GM21529 (cell line): ENCODE results near the gene TIAM2.
"Not testable (repeated sequence)": the region's sequence is repeated elsewhere in the genome, so short reads cannot be mapped to it uniquely, and the experiment has no call there.

Experiments
- ATAC-seq: cut with Tn5 transposase; IDR thresholded peaks from one replicate; pipeline ENCODE4 v1.9.1; 2021; ENCODE audit not compliant: unreplicated experiment

The TIAM2 gene

DNA sequence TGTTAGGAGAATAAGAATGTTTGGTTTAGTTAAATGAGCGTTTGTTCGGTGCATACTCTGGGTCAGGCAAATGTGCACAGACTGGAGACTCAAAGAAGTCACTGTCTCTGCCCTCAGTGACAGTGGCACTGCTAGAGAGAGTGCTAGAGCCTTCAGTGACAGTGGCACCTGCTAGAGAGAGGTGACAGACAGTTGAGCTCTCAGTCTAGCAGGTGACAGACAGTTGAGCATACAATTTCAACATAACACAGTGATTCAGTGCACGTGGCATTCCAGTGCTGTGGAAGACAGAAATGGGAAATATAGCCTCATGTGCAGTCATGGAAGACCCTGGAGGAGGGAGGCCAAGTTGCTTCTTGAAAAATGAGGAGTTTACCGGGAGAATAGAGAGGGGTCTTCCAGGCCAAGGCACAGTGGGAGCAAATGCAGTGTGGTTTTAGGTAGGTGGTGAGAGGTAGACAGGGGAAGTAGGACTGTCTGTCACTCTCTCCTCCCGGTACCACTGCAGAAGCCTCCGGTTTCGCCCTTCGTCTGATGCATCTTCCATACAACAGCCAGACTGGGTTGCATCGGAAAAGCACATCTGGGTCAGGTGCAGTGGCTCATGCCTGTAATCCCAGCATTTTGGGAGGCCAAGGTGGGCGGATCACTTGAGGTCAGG, 160.8 kb downstream of the TIAM2 start:
- no peak for ATAC-seq

DNA sequence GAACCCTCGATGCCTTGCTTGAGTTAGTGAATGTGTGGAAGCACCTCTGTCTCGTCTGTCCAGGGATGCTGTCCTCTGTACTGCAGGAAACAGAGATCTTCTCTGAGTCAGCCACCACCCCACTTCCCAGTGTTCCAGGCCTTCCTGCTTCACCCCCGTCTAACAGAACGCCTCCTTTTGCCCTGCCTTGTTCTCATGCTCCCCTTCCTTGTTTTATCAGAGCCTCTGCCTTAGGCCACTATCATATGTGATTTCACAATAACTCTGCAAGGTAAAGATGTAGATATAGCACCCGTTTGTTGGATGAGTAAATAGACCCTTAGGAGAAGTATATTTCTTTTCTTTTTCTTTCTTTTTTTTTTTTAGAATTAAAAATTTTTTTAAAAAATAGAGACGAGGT, 162.0 kb downstream of the TIAM2 start:
- ATAC-seq: no peak

- peak; percentile 46 for ATAC-seq
These were observed 163.1 kb downstream of the TIAM2 start for GRCh38 chr6:155158030-155158843.

GRCh38 chr6:155162682-155163081, 167.6 kb downstream of the TIAM2 start:
- no peak for ATAC-seq

- ATAC-seq: no peak
These were observed 168.5 kb downstream of the TIAM2 start for GRCh38 chr6:155163601-155164000.

- peak; percentile 65 for ATAC-seq
These were observed 170.1 kb downstream of the TIAM2 start for GRCh38 chr6:155165029-155165710.

DNA sequence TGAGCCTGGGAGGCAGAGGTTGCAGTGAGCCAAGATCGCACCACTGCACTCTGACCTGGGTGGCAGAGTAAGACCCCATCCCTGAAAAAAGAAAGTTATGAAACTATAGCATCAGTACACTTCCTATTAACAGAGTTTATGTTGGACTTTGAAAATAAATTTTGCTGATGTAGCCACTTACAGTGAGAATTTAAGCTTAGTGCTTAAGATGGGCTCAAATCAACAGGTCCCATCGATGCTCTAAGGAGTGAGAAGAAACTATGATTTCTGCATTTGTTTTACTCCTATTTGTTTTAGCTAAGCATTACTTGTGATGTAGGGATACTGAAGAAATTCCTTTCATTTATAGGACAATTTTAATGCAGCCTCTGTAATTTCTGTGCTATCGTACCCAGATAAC, 175.4 kb downstream of the TIAM2 start:
- ATAC-seq: no peak

DNA sequence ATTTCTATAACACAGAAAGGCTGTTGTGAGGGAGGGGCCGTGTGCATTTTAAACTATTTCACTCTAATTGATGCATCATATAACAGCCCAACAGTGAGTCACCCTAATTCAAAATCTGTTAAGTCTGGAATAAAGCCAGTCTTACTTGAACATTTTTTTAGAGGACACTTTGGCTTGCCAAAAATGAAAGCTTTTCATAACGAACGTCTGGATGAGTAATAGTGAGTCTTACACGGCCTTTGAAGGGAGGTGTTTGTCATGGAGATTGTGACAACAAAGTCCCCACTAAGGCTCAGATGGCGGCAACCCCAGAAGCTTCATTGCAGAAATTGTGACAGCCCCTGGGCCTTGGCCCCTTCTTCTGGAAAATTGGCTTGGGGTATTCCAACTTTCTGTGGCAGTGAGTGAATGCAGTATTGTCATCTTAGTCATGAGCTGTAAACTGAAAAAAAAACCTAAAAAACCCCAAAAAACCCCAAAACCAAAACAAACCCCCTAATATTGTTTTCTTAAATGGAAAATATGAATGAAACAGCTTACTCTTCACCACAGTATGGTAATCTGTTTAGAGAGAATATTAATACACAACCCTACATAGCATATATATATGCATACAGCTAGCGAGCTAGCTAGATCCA, 176.1 kb downstream of the TIAM2 start:
- ATAC-seq: peak; percentile 85

- ATAC-seq: peak; percentile 12
These were observed 176.8 kb downstream of the TIAM2 start for GRCh38 chr6:155171747-155172449.

- no peak for ATAC-seq
These were observed 178.4 kb downstream of the TIAM2 start for GRCh38 chr6:155173488-155173887.

- peak; percentile 49 for ATAC-seq
These were observed 179.6 kb downstream of the TIAM2 start for GRCh38 chr6:155174576-155175211.

DNA sequence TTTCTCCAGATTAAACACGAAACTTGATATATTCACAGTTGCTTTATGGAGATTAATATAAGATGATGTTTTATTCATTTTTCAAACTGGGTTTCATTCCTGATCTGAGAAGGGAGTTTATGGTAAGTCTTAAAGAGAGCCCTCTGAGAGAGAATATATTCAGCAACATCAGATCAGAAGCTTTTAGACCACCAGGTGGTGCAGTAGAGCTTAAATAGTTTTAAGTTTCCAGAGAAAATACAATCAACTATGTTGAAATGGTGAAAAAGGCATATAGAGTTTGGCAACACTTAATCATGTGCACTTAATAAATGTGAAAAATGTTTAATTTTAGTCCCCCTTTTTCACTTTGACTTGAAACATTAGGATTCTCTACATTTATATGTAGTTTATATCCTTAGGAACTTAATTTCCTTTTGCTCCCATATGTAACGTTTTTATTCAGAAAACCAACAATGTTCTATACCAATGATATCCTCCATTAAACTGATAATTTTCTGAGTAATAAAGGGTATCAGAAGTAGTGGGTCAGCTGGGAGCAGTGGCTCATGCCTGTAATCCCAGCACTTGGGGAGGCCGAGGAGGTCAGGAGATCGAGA, 182.3 kb downstream of the TIAM2 start:
- peak; percentile 34 for ATAC-seq

DNA sequence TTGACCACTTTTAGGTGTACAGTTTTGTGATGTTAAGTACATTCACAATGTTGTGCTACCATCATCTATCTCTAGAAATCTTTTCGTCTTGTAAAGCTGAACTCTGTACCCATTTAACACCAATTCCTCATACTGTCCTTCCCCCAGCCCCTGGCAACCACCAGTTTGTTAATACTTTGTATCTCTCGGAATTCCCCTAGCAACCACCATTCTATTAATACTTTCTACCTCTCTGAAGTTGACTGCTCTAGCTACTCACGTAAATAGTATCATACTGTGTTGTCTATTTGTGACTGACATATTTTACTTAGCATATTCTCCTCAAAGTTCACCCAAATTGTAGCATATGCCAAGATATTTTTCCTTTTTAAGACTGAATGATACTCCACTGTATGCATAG, 186.4 kb downstream of the TIAM2 start:
- peak; percentile 48 for ATAC-seq

GRCh38 chr6:155182103-155182502, 187.0 kb downstream of the TIAM2 start:
- ATAC-seq: no peak

DNA sequence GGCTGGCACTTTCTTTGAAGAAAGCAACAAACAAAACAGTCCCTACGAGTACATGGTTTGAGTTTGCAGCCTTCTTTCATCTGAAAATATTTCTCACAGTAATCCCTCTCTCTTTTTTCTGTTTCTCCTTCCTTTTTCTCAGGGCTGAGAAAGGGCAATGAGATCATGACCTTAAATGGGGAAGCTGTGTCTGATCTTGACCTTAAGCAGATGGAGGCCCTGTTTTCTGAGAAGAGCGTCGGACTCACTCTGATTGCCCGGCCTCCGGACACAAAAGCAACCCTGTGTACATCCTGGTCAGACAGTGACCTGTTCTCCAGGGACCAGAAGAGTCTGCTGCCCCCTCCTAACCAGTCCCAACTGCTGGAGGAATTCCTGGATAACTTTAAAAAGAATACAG, 188.0 kb downstream of the TIAM2 start:
- peak; percentile 40 for ATAC-seq

DNA sequence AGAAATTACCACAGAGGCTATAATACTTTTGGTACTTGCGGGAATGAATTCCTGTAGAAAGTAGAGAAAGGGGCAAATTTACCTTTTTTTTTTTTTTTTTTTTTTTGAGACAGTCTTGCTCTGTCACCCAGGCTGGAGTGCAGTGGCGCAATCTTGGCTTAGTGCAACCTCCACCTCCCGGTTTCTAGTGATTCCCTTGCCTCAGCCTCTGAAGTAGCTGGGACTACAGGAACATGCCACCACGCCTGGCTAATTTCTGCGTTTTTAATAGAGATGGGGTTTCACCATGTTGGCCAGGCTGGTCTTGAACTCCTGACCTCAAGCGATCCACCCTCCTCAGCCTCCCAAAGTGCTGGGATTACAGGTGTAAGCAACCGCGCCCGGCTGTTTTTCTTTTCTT, 189.9 kb downstream of the TIAM2 start:
- not testable (repeated sequence) for ATAC-seq

- no peak for ATAC-seq
These were observed 190.4 kb downstream of the TIAM2 start for GRCh38 chr6:155185544-155185943.

DNA sequence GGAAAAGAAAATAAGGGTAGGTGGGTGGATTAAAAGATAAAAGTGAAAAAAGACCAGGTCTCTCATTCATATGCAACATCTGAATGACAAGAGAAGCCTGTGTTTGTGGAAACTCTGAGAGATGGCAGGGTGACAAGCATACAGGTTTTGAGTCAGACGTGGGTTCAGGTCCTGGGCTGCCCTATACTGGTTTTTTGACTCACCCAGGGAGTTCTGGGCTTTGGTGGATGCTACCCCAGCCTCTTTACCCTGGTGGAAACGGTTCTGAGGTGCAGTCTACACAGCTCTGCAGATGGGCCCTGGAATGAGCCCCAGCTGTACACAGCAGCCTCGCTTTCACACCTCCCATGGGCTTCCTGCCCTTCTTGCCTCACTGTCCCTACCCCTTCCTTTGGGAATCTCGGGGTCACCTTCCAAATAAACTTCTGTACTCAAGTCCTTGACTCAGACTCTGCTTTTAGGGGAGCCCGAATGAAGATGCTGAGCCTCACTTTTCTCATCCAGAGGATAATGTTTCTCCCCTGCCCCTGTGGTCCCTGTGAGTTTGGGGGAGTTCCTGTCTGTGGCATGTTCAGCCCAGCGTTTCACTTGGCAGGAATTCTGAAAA, 191.0 kb downstream of the TIAM2 start:
- peak; percentile 28 for ATAC-seq

- ATAC-seq: no peak
These were observed 192.0 kb downstream of the TIAM2 start for GRCh38 chr6:155187106-155187505.
